Fibroblast of skin of right quadriceps (primary cell): Measurements from ENCODE around the gene PLCG2.
"Not testable (repeated sequence)": the region's sequence is repeated elsewhere in the genome, so short reads cannot be mapped to it uniquely, and the experiment has no call there.

Experiments
- DNase-seq: peaks from one replicate; pipeline ENCODE4 v3.0.0-alpha.2; 2013

PLCG2 gene

GRCh38 chr16:81945665-81946064, 166.6 kb downstream of the PLCG2 start:
- peak; percentile 78 for DNase-seq

DNA sequence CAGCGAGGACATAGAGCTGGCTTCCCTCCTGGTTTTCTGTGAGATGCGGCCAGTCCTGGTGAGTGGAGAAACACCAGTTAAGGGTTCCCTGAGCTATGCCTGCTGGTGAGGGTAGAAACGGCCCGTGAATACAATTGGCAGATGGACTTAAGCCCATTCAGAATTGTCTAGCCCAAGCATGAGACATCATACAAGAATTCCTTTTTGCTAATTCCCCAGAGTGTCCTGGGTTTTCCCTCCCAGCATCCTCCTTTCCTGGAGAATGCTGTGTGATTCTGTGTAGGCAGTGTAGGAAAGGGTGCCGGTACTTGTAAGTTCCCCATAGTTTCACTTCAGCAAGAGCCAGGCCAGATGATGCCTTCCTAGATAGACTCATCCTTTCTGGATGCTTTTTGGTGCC, 167.1 kb downstream of the PLCG2 start:
- peak; percentile 72 for DNase-seq

- DNase-seq, result no peak
Measured at GRCh38 chr16:81951564-81951963, 172.5 kb downstream of the PLCG2 start.

DNA sequence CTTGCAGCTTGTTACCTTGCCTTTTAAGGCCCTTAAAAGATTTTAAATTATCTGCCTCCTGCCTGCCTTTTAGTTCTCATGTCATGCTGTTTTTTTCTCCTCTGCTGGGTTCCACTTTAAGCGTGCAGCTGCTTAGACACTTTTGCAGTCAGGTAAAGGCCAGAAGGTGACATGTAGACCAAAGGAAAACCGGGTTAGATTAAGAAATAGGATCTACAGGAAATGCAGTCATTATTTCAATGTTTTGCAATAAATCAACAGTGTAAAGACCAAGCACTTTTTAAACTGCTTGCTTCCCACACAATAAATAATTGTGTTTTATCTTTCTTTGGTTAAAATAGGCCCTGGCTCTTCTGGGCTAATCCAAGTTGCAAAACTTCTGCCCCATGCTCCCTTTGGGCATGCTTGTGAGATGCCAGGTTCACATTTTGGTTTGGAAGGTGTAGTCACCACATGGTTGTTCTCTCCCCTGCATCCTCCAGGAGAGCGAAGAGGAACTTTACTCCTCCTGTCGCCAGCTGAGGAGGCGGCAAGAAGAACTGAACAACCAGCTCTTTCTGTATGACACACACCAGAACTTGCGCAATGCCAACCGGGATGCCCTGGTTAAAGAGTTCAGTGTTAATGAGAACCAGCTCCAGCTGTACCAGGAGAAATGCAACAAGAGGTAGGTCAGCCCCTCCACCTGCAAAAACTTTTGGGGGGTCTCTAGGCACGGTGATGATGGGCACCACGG, 177.3 kb downstream of the PLCG2 start:
- DNase-seq, result peak; percentile 20

GRCh38 chr16:81964808-81965207, 185.7 kb downstream of the PLCG2 start:
- no peak for DNase-seq

GRCh38 chr16:81967358-81967757, 188.3 kb downstream of the PLCG2 start:
- DNase-seq, result no peak

- DNase-seq, result no peak
Measured at GRCh38 chr16:81971853-81972252, 192.8 kb downstream of the PLCG2 start.

- DNase-seq, result no peak
Measured at GRCh38 chr16:81973737-81974136, 194.6 kb downstream of the PLCG2 start.

DNA sequence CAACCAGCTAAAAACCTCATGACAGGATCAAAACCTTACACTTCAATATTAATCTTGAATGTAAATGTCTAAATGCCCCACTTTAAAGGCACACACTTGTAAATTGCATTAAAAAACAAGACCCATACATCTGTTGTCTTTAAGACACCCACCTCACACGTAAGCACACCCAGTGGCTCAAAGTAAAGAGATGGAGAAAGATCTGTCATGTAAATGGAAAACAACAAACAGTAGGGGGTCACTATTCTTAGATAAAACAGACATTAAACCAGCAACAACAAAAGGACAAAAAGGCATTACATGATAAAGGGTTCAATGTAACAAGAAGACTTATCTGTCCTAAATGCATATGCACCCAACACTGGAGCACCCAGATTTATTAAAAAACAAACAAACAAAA, 196.5 kb downstream of the PLCG2 start:
- no peak for DNase-seq

GRCh38 chr16:81977335-81977942, 198.3 kb downstream of the PLCG2 start:
- DNase-seq, result not testable (repeated sequence)

GRCh38 chr16:81987121-81987520, 208.0 kb downstream of the PLCG2 start:
- no peak for DNase-seq

GRCh38 chr16:81987706-81988105, 208.6 kb downstream of the PLCG2 start:
- no peak for DNase-seq

DNA sequence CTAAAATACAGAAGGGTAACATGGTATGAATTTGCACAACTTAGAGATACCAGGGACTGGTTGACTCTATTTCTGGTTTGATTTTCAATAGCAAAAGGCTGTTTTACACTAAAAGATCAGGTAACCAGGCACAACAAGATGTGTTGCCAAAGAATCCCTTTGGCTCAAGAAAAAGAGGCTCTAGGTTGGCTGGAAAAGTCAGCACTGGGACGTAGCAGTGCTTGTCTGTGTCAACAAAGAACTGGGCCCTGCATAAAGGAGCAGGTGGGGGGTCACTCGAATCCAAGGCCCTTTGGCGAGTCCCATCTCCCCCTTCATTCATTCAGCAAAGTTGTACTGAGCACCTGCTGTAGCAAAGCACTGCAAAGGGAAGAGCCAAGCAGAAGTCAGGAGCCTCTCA, 213.8 kb downstream of the PLCG2 start:
- DNase-seq, result no peak

DNA sequence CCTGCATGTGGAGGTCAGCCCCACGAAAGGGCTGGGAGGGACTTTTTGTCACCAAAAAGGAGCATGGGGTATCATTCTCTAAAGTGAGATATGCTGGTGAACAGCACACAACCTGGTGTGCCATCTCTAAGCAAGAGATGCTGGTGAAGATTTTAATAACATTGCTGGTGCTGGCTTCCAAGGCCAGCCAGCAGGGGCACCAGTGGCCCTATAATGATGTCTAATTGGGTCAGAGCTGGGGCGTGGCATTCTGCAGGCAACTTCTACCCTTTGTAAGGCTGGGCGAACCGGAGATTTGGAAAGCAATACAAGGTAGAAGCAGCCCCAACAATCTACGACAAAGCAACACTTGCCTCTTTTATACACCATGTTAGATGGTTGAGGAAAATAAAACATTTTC, 215.4 kb downstream of the PLCG2 start:
- no peak for DNase-seq

GRCh38 chr16:81995651-81996050, 216.6 kb downstream of the PLCG2 start:
- DNase-seq, result no peak

- peak; percentile 70 for DNase-seq
Measured at GRCh38 chr16:81996664-81997509, 217.8 kb downstream of the PLCG2 start.

- peak; percentile 91 for DNase-seq
Measured at GRCh38 chr16:81997738-81998137, 218.6 kb downstream of the PLCG2 start.

GRCh38 chr16:82002831-82003230, 223.7 kb downstream of the PLCG2 start:
- no peak for DNase-seq

DNA sequence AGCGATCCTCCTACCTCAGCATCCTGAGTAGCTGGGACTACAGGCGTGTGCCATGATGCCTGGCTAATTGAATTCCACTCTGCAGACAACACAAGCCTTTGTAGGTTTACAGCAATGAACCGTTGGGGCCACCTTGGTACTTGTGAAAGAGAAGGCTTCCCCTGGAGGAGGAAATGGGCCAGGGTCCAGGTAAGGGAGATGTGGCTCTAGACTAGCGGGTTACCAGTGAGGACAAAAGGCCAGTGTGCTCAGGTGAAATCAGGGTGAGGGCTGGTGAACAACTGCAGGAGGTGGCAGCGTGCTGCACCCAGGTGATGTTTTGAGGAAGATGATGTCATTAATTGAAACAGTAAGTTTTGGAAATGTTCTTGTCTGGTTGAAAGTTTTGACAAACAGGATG, 225.5 kb downstream of the PLCG2 start:
- no peak for DNase-seq

DNA sequence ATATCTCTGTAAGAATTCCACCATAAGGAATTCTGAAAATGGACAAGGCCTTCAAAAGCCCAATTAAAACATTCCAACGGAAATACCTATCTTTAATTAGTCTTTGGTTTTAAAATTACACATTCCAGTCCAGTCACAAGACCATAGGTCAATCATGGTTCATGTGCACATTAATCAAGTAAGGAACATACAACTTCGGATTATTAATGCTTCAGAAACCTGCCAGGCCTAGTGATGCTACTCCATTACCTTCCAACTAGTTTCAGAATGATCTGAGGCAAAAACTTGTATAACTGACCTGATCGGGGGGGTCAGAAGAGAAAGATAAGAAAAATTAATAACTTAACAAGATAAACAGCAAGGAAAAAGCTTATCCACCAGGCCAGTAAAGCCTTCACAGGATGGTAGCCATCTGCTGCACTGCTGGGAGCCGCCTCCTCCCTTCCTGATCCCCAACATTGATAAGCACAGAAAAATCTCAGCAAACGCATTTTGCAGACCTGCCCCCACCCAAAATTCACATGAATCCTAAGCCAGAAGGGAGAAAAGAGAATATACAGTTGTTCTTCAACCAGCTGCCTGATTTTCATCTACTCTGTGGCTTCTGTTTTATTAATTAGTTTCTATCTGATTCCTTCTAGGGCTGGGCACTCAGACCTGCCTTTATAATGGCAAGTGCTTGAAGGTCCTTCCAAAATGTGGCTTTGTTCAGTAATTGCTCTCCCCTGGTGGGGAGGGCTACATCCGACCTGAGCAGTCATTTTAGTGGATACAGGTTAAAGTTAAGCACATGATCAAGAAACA, 226.1 kb downstream of the PLCG2 start:
- peak; percentile 27 for DNase-seq

DNA sequence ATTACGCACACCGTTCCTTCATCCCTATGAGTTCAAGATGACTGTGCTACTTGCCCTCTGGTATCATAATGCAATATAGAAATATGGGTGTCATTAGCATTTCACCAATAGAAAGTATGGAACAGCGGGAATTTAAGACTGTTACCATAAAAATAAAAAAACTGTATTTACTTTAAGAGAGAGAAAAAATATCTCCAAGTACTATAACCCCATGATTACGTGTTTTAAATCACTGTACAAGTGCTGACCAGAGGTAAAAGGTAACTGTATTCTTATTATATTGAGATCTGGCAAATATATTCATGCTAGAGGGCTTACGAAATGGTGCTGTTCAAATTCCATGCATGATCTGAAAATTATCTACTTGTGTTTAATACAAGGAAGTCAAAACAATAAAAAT, 226.9 kb downstream of the PLCG2 start:
- DNase-seq, result no peak

- DNase-seq, result no peak
Measured at GRCh38 chr16:82007189-82007588, 228.1 kb downstream of the PLCG2 start.
